Transverse colon (tissue), 4 donors: ENCODE measurements around the gene F2RL1.

ENCODE experiments used
- CTCF ChIP-seq, 5 experiments: fragments of 200-600 bp in 3 of 5; fragments of 450-650 bp in 2 of 5; sonication (generic) in 3 of 5; IDR thresholded peaks; 1 replicate in 2 of 5; 2 replicates in 3 of 5; pipeline ENCODE4 v1.5.1; 2016 to 2017; ENCODE audit warnings: antibody characterized with exemption in 5 of 5, inconsistent platforms in 3 of 5, mild to moderate bottlenecking in 2 of 5, moderate library complexity in 1 of 5
- EP300 ChIP-seq: sonication (generic); formaldehyde crosslinking; IDR thresholded peaks from one replicate; pipeline ENCODE4 v1.6.1; 2017; ENCODE audit warnings: antibody characterized with exemption, low read depth
- POLR2A ChIP-seq: fragments of 450-650 bp; IDR thresholded peaks from one replicate; pipeline ENCODE4 v1.6.1; 2016; ENCODE audit warnings: antibody characterized with exemption, mild to moderate bottlenecking, moderate library complexity
- POLR2AphosphoS5 ChIP-seq, 3 donors: sonication (generic); formaldehyde crosslinking; IDR thresholded peaks; one replicate each; pipeline ENCODE4 v1.6.1; 2016; ENCODE audit warnings: antibody characterized with exemption in 3 of 3

GRCh38 chr5:76805821-76806505 lies 12.9 kb upstream of the F2RL1 start:
- TF ChIP-seq CTCF (IDR thresholded peaks at IDR 0.05): no peak
- no peak for TF ChIP-seq POLR2AphosphoS5 (IDR thresholded peaks at IDR 0.05)
- TF ChIP-seq POLR2A: no peak
- no peak for TF ChIP-seq EP300
